ENCODE results near the gene TSLP. TPM values are rescaled to one million over a fixed set of nuclear protein-coding genes. Genes with fewer than 3 reads are reported as not detected.

Gene TSLP
- not detected in 2 replicates for total RNA-seq
- polyA plus RNA-seq = not detected in 2 replicates
- not detected in 2 replicates for polyA plus RNA-seq (2011; cell fraction: cytosol; rRNA removed)
- polyA plus RNA-seq (2011; cell fraction: nucleus; rRNA removed) = not detected in 2 replicates
- not detected in 2 replicates for polyA plus RNA-seq (2012)
- polyA minus RNA-seq = not detected in 2 replicates
- not detected for polyA minus RNA-seq (2011; cell fraction: cytosol; rRNA and poly(A)+ RNA removed)
- polyA minus RNA-seq (2011; cell fraction: nucleus; rRNA and poly(A)+ RNA removed) = not detected in 2 replicates
- percentile 13 among the genes with signal in this experiment for Bru-seq, nascent RNA
- percentile 9 among the genes with signal in this experiment for BruChase-seq, experiment 1, labeled RNA remaining after a 6-hour chase
- percentile 9 among the genes with signal in this experiment for BruChase-seq, experiment 2, labeled RNA remaining after a 2-hour chase
- long read RNA-seq = 0 reads

- H3K9me3 ChIP-seq (replicated peaks; ENCODE audit: control insufficient read depth, insufficient read depth, low read length) = no peaks in the 10 kb centered on the region
- no peaks in the 10 kb centered on the region for H4K20me1 ChIP-seq (replicated peaks; ENCODE audit: control insufficient read depth, extremely low read depth, insufficient read depth, low read length)
- TF ChIP-seq GATA2 (IDR thresholded peaks at IDR 0.05; ENCODE audit: insufficient read depth, insufficient read length, low read depth, low read length) (no peak), MYC (IDR thresholded peaks at IDR 0.05; ENCODE audit: low read depth, low read length) (no peak), FOS (IDR thresholded peaks at IDR 0.05; ENCODE audit: borderline replicate concordance, insufficient read depth, low read length) (no peak), POLR2A (IDR thresholded peaks at IDR 0.05; ENCODE audit: low read depth, low read length) (no peak), CTCF (IDR thresholded peaks at IDR 0.05; ENCODE audit: extremely low read depth in 1 of 2, insufficient read depth in 1 of 2, low read depth in 1 of 2, low read length in 2 of 2) (no peak), POLR2AphosphoS5 (IDR thresholded peaks at IDR 0.05; ENCODE audit: insufficient read depth, low read depth, low read length) (no peak), EZH2 (IDR thresholded peaks at IDR 0.05; ENCODE audit: borderline replicate concordance, low read depth, low read length, severe bottlenecking) (no peak)
- no peak within 1 kb of the TSS for H3K4me3 ChIP-seq (replicated peaks in 1 of 3; ENCODE audit: insufficient read depth in 1 of 3, low read depth in 1 of 3, low read length in 3 of 3)
- peaks cover 53 to 86% of the 10 kb centered on the region in 2 experiments for H3K27me3 ChIP-seq (ENCODE audit: control insufficient read depth in 2 of 2, insufficient read depth in 2 of 2, low read length in 2 of 2)
- DNase-seq (ENCODE audit: low read depth, low spot score) = no peak
- intact Hi-C loops (cut with micrococcal nuclease) (loop anchor here (5.0 kb wide), 1 partner anchor 314 kb away; no protein-coding TSS in a partner anchor), dilution Hi-C loops (cut with MboI; ENCODE audit: extremely low pct_ligation_motif_present, low sequenced_read_pairs) (no loop called here)
- no peak for FAIRE-seq
- H3K79me2 ChIP-seq (ENCODE audit: control insufficient read depth, insufficient read depth, low read length) = no peaks in the 10 kb centered on the region
- H3K9ac ChIP-seq (replicated peaks; ENCODE audit: extremely low read depth, insufficient read depth, low read length) = no peak within 1 kb of the TSS
- H3K27ac ChIP-seq (ENCODE audit: insufficient read depth, low read depth, low read length) = no peak within 1 kb of the TSS
- CTCF ChIA-PET = no interaction called here
- POLR2A ChIA-PET = no interaction called here
- peaks cover 3% of the 10 kb centered on the region for H3K4me1 ChIP-seq (ENCODE audit: control insufficient read depth, extremely low read depth, insufficient read depth, low read length)
- H3K4me2 ChIP-seq (ENCODE audit: insufficient read depth, low read length) = no peak within 1 kb of the TSS
- no peaks in the 10 kb centered on the region for H3K9me1 ChIP-seq (replicated peaks; ENCODE audit: control insufficient read depth, extremely low read depth, insufficient read depth, low read length)
- H2AFZ ChIP-seq (ENCODE audit: low read depth, low read length) = no peak within 1 kb of the TSS
- H3K36me3 ChIP-seq (ENCODE audit: control insufficient read depth in 2 of 2, extremely low read depth in 1 of 2, insufficient read depth in 2 of 2, low read length in 2 of 2) = no peaks in the 10 kb centered on the region
- BruUV-seq (replicated peaks) = no TSS peak
Observed at GRCh38 chr5:111071413-111071812, at the start of gene TSLP. Gene TSLP (plus strand): TSS chr5:111071713. CDS start chr5:111071891, 178 bp downstream.
